ENCODE data around the gene GFRA3. TPM values are rescaled to one million over a fixed set of nuclear protein-coding genes. Genes with fewer than 3 reads are reported as not detected.

GFRA3 gene
- total RNA-seq, 3 donors from 2014 or later = not detected

Other genes starting within 250 kb of the GFRA3 start
- 10 to 100 TPM; 15.0 to 17.7 (median 15.3) TPM for gene FAM13B, start 241.5 kb downstream of the GFRA3 start, total RNA-seq
- gene WNT8A, start 190.6 kb downstream of the GFRA3 start, total RNA-seq = not detected
- gene NME5, start 135.2 kb downstream of the GFRA3 start, total RNA-seq = not detected
- gene BRD8, start 96.0 kb downstream of the GFRA3 start, total RNA-seq = 10 to 100 TPM; 30.4 to 44.2 (median 39.3) TPM
- gene KIF20A, start 95.5 kb downstream of the GFRA3 start, total RNA-seq = 1 to 10 TPM in 2 of 3 donors, under 1 TPM in 1; 0.76 to 1.5 (median 1.4) TPM
- gene CDC23, start 61.3 kb downstream of the GFRA3 start, total RNA-seq = 10 to 100 TPM; 50.2 to 52.2 (median 51.7) TPM
- 1 to 10 TPM in 2 of 3 donors, under 1 TPM in 1; 0.69 to 1.3 (median 1.2) TPM for gene CDC25C, start 57.2 kb upstream of the GFRA3 start, total RNA-seq
- 10 to 100 TPM; 22.2 to 25.6 (median 25.4) TPM for gene FAM53C, start 63.6 kb upstream of the GFRA3 start, total RNA-seq
- 10 to 100 TPM; 33.6 to 35.6 (median 34.4) TPM for gene KDM3B, start 78.1 kb upstream of the GFRA3 start, total RNA-seq
- 1 to 10 TPM; 1.3 to 1.8 (median 1.7) TPM for gene REEP2, start 164.4 kb upstream of the GFRA3 start, total RNA-seq
- 10 to 100 TPM; 18.9 to 26.4 (median 20.0) TPM for gene EGR1, start 190.9 kb upstream of the GFRA3 start, total RNA-seq